Activated CD4-positive, alpha-beta T cell treated with anti-CD3 and anti-CD28 coated beads, Interleukin-2, amount 10 ng/mL, durations not matched to agents 7 days and 5 days (primary cell): ENCODE data around the gene LAMB4. TPM values are rescaled to one million over a fixed set of nuclear protein-coding genes. Genes with fewer than 3 reads are reported as not detected.

ENCODE experiments used
- CTCF ChIA-PET: fragments of 350-600 bp; sonication (Branson Sonifier 250); formaldehyde crosslinking; loops from one replicate; lab custom pipeline; 2021; ENCODE audit warnings: antibody characterized with exemption; lab: Charles Lee
- POLR2A ChIA-PET: fragments of 350-600 bp; sonication (Branson Sonifier 250); formaldehyde crosslinking; loops from one replicate; lab custom pipeline; 2021; ENCODE audit warnings: antibody characterized with exemption; lab: Charles Lee
- DNase-seq: peaks from one replicate; pipeline ENCODE4 v3.0.0-alpha.2; 2020
- H3K27ac Mint-ChIP-seq: one replicate; pipeline ENCODE4 v1.8.0; 2021; ENCODE audit warnings: mild to moderate bottlenecking, moderate library complexity, mixed read lengths
- H3K27me3 Mint-ChIP-seq: one replicate; pipeline ENCODE4 v1.8.0; 2021; ENCODE audit warnings: mixed read lengths
- H3K36me3 Mint-ChIP-seq: one replicate; pipeline ENCODE4 v1.8.0; 2021; ENCODE audit warnings: low read depth, mixed read lengths
- H3K4me1 Mint-ChIP-seq: one replicate; pipeline ENCODE4 v1.8.0; 2021; ENCODE audit warnings: mixed read lengths
- H3K4me3 Mint-ChIP-seq: one replicate; pipeline ENCODE4 v1.8.0; 2021; ENCODE audit warnings: mild to moderate bottlenecking, moderate library complexity, mixed read lengths
- H3K9me3 Mint-ChIP-seq: one replicate; pipeline ENCODE4 v1.8.0; 2021; ENCODE audit warnings: mixed read lengths
- total RNA-seq, 2 experiments: library from RNA; stranded (reverse); gene quantifications; one replicate each; pipeline ENCODE4 v1.2.3, GENCODE V29; 2021

The LAMB4 gene, protein sequence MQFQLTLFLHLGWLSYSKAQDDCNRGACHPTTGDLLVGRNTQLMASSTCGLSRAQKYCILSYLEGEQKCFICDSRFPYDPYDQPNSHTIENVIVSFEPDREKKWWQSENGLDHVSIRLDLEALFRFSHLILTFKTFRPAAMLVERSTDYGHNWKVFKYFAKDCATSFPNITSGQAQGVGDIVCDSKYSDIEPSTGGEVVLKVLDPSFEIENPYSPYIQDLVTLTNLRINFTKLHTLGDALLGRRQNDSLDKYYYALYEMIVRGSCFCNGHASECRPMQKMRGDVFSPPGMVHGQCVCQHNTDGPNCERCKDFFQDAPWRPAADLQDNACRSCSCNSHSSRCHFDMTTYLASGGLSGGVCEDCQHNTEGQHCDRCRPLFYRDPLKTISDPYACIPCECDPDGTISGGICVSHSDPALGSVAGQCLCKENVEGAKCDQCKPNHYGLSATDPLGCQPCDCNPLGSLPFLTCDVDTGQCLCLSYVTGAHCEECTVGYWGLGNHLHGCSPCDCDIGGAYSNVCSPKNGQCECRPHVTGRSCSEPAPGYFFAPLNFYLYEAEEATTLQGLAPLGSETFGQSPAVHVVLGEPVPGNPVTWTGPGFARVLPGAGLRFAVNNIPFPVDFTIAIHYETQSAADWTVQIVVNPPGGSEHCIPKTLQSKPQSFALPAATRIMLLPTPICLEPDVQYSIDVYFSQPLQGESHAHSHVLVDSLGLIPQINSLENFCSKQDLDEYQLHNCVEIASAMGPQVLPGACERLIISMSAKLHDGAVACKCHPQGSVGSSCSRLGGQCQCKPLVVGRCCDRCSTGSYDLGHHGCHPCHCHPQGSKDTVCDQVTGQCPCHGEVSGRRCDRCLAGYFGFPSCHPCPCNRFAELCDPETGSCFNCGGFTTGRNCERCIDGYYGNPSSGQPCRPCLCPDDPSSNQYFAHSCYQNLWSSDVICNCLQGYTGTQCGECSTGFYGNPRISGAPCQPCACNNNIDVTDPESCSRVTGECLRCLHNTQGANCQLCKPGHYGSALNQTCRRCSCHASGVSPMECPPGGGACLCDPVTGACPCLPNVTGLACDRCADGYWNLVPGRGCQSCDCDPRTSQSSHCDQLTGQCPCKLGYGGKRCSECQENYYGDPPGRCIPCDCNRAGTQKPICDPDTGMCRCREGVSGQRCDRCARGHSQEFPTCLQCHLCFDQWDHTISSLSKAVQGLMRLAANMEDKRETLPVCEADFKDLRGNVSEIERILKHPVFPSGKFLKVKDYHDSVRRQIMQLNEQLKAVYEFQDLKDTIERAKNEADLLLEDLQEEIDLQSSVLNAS (N-terminal part only)
- total RNA-seq, result not detected

- ChIA-PET POLR2A (no interaction called here), CTCF (interaction anchor here (3.6 kb wide), 1 partner anchor 16 kb away, joined by 10 read pairs; no protein-coding TSS in a partner anchor)
- peaks cover 9% of the 10 kb centered on the region for H3K27me3 Mint-ChIP-seq
- no peak within 1 kb of the TSS for H3K27ac Mint-ChIP-seq
- H3K9me3 Mint-ChIP-seq, result no peaks in the 10 kb centered on the region
- H3K36me3 Mint-ChIP-seq, result no peaks in the 10 kb centered on the region
- peaks cover 6% of the 10 kb centered on the region for H3K4me1 Mint-ChIP-seq
- H3K4me3 Mint-ChIP-seq, result no peak within 1 kb of the TSS
- no peak for DNase-seq
Measured at GRCh38 chr7:108130261-108130660, at the start of gene LAMB4. TSS of gene LAMB4 (minus strand) at chr7:108130361. CDS start at chr7:108123164, 7,197 bp downstream.

DNA sequence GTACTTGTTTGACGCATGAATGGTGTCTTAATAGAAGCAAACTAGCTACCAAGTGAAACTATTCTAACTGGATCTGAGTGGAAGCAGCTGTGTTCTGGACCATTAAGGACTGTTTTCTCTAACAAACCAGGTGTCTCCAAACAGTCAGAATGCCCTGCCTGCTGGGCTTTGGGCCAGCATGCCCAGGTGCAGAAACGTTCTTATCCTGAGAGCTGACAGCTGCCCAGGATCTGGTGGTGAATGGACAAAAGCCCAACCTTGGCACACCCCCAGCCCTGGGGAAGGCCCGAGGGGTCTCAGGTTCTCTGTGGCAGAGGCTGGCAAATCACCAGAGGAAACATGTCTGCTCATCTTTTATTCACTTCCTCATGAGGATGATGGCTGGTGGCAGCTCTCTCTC is 48.2 kb upstream of the LAMB4 start:
- Mint-ChIP-seq H3K4me3 (no peak overlapping the region), H3K9me3 (no peaks in the 10 kb centered on the region), H3K36me3 (no peaks in the 10 kb centered on the region), H3K27me3 (no peaks in the 10 kb centered on the region), H3K27ac (no peak overlapping the region), H3K4me1 (no peaks in the 10 kb centered on the region)
- DNase-seq, result no peak
- ChIA-PET CTCF (interaction anchor here (1.0 kb wide), 1 partner anchor 303 kb away, joined by 3 read pairs; no protein-coding TSS in a partner anchor), POLR2A (no interaction called here)

- no peaks in the 10 kb centered on the region for H3K9me3 Mint-ChIP-seq
- H3K27me3 Mint-ChIP-seq, result no peaks in the 10 kb centered on the region
- no peaks in the 10 kb centered on the region for H3K36me3 Mint-ChIP-seq
- H3K27ac Mint-ChIP-seq, result no peak overlapping the region
- H3K4me3 Mint-ChIP-seq, result no peak overlapping the region
- H3K4me1 Mint-ChIP-seq, result no peaks in the 10 kb centered on the region
- ChIA-PET POLR2A (no interaction called here), CTCF (interaction anchor here (0.5 kb wide), 1 partner anchor 217 kb away, joined by 3 read pairs; no protein-coding TSS in a partner anchor)
- no peak for DNase-seq
Measured at GRCh38 chr7:108171164-108171563, 41.0 kb upstream of the LAMB4 start.

DNA sequence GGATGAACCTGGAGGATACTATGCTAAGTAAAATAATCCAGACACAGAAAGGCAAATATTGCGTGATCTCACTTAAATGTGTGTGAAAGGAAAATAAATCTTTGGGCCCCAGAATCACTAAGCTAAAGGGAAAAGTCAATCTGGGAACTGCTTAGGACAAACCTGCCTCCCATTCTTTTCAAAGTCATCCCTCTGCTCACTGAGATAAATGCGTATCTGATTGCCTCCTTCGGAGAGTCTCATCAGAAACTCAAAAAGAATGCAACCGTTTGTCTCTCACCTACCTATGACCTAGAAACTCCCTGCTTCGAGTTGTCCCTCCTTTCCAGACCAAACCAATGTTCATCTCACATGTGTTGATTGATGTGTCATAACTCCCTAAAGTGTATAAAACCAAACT is 40.1 kb upstream of the LAMB4 start:
- Mint-ChIP-seq H3K4me3 (no peak overlapping the region), H3K27me3 (no peaks in the 10 kb centered on the region), H3K9me3 (no peaks in the 10 kb centered on the region), H3K36me3 (no peaks in the 10 kb centered on the region), H3K4me1 (no peaks in the 10 kb centered on the region), H3K27ac (no peak overlapping the region)
- CTCF ChIA-PET, result no interaction called here
- POLR2A ChIA-PET, result no interaction called here
- DNase-seq, result no peak

- Mint-ChIP-seq H3K36me3 (no peaks in the 10 kb centered on the region), H3K27me3 (no peaks in the 10 kb centered on the region), H3K4me3 (no peak overlapping the region), H3K4me1 (no peaks in the 10 kb centered on the region), H3K27ac (no peak overlapping the region), H3K9me3 (no peaks in the 10 kb centered on the region)
- ChIA-PET CTCF (no interaction called here), POLR2A (no interaction called here)
- no peak for DNase-seq
Measured at GRCh38 chr7:108167460-108167859, 37.3 kb upstream of the LAMB4 start.

DNA sequence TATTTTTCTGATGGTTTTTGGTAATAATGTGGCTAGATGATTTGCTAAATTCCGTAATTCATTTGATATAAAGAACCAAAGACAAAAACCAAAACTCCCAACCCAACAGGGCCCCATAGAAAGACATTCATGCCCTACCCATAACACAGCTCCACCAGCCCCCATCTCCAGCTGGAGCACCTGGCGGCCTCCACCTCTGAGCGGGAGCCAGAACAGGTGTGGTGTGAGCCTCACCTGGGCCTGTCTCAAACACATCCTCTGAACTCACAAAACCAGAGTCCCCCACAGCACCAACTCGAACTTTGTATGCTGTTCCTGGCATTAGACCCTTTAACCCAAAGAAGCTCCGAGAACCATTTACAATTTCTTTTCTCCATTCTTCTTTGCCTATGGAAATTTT is 36.5 kb upstream of the LAMB4 start:
- Mint-ChIP-seq H3K36me3 (no peaks in the 10 kb centered on the region), H3K4me1 (no peaks in the 10 kb centered on the region), H3K9me3 (no peaks in the 10 kb centered on the region), H3K4me3 (no peak overlapping the region), H3K27me3 (peaks cover 3% of the 10 kb centered on the region), H3K27ac (no peak overlapping the region)
- CTCF ChIA-PET, result no interaction called here
- no peak for DNase-seq
- POLR2A ChIA-PET, result no interaction called here

GRCh38 chr7:108165723-108166122 is 35.6 kb upstream of the LAMB4 start:
- no peaks in the 10 kb centered on the region for H3K4me1 Mint-ChIP-seq
- no peaks in the 10 kb centered on the region for H3K9me3 Mint-ChIP-seq
- CTCF ChIA-PET, result no interaction called here
- peaks cover 3% of the 10 kb centered on the region for H3K27me3 Mint-ChIP-seq
- POLR2A ChIA-PET, result no interaction called here
- no peak for DNase-seq
- no peaks in the 10 kb centered on the region for H3K36me3 Mint-ChIP-seq
- no peak overlapping the region for H3K4me3 Mint-ChIP-seq
- no peak overlapping the region for H3K27ac Mint-ChIP-seq

DNA sequence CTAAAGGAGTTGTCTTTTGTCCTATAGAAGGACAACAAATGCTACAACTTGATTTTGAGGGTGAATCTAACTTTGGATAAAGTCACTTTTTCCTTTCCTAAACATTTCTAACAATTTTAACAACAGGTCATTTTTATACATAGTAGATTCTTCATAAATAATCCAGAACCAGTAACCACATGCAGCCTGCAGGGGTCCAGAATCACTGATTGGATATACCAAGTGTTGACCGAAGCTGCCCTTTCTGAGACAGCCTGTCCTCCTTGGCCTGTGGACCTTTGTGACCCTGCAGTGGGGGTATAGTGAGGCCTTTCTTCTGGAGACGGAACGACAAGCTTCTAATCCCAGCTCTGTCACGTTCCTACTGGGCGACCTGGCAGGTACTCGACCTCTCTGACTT is 34.8 kb upstream of the LAMB4 start:
- Mint-ChIP-seq H3K36me3 (no peaks in the 10 kb centered on the region), H3K27me3 (peaks cover 8% of the 10 kb centered on the region), H3K4me1 (no peaks in the 10 kb centered on the region), H3K27ac (no peak overlapping the region), H3K4me3 (no peak overlapping the region), H3K9me3 (no peaks in the 10 kb centered on the region)
- ChIA-PET POLR2A (no interaction called here), CTCF (no interaction called here)
- DNase-seq, result no peak

- H3K27ac Mint-ChIP-seq, result no peak overlapping the region
- peaks cover 10% of the 10 kb centered on the region for H3K27me3 Mint-ChIP-seq
- no peak for DNase-seq
- ChIA-PET POLR2A (no interaction called here), CTCF (no interaction called here)
- no peaks in the 10 kb centered on the region for H3K4me1 Mint-ChIP-seq
- no peaks in the 10 kb centered on the region for H3K9me3 Mint-ChIP-seq
- H3K36me3 Mint-ChIP-seq, result no peaks in the 10 kb centered on the region
- H3K4me3 Mint-ChIP-seq, result no peak overlapping the region
Measured at GRCh38 chr7:108164342-108164741, 34.2 kb upstream of the LAMB4 start.

DNA sequence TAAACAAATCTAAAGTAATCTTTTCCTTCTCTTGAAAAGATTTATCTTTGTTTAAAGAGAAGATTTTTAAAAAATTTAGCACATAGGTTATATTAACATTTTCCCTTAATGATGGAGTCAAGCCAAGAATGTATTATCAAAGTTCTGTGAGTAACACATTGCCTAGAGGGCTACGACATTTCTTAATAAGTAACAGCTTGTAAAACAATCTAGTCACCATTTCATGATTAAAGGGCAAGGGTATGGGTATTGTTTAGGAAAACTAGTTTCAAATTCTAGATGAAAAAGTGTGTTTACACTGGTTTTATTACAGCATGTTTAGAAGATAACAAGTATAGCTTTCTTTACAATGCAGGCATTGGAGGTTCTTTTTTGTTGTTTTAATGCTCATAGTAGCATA is 28.6 kb upstream of the LAMB4 start:
- Mint-ChIP-seq H3K4me1 (no peaks in the 10 kb centered on the region), H3K27me3 (peaks cover 18% of the 10 kb centered on the region), H3K27ac (no peak overlapping the region), H3K36me3 (no peaks in the 10 kb centered on the region), H3K4me3 (no peak overlapping the region), H3K9me3 (no peaks in the 10 kb centered on the region)
- ChIA-PET CTCF (no interaction called here), POLR2A (no interaction called here)
- DNase-seq, result no peak

GRCh38 chr7:108157606-108158335 is 27.6 kb upstream of the LAMB4 start:
- H3K9me3 Mint-ChIP-seq, result no peaks in the 10 kb centered on the region
- H3K36me3 Mint-ChIP-seq, result no peaks in the 10 kb centered on the region
- DNase-seq, result no peak
- ChIA-PET CTCF (no interaction called here), POLR2A (no interaction called here)
- H3K27ac Mint-ChIP-seq, result no peak overlapping the region
- no peaks in the 10 kb centered on the region for H3K4me1 Mint-ChIP-seq
- H3K27me3 Mint-ChIP-seq, result peaks cover 18% of the 10 kb centered on the region
- no peak overlapping the region for H3K4me3 Mint-ChIP-seq

DNA sequence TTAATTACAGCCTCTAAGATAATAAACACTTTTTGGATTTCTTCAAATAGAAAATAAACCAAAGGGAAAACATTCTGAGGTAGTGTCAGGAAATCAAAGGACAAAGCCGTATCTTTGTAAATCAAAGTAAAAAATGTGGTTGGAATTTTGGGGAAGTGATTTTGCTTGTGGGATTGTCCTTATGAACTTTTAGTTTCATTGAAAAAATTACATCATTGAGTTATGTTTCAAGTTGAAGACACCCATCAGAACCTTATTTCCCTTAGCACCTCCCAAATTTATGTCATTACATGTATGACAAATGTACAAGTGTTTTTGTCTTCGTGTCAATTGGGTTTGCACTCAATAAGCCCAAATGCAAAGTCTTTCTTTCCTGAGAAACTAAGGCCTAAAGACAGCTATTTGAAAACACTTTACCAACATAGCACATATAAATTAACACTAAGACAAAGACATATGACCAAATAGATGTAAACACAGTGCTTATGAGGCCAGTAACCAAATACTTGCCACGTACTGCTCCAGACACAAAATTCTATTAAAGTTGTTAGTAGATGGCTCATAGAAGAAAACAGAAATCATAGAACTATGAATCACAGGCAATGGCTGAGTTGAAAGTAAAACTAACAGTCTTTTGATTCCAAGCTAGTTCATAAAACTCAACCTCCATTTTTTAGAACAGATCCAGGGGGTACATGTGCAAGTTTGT is 26.9 kb upstream of the LAMB4 start:
- Mint-ChIP-seq H3K9me3 (no peaks in the 10 kb centered on the region), H3K4me1 (no peaks in the 10 kb centered on the region), H3K36me3 (no peaks in the 10 kb centered on the region), H3K27ac (no peak overlapping the region), H3K27me3 (peaks cover 16% of the 10 kb centered on the region), H3K4me3 (no peak overlapping the region)
- CTCF ChIA-PET, result no interaction called here
- POLR2A ChIA-PET, result no interaction called here
- no peak for DNase-seq
